Activated CD4-positive, alpha-beta T cell treated with anti-CD3 and anti-CD28 coated beads, Interleukin-2, amount 10 ng/mL, durations not matched to agents 24 days and 14 days (primary cell): ENCODE results near the gene INPP5K. TPM values are rescaled to one million over a fixed set of nuclear protein-coding genes. Genes with fewer than 3 reads are reported as not detected.
"Not testable (repeated sequence)": the region's sequence is repeated elsewhere in the genome, so short reads cannot be mapped to it uniquely, and the experiment has no call there.

ENCODE experiments used
- DNase-seq: peaks from one replicate; pipeline ENCODE4 v3.0.0; 2022
- H3K27ac Mint-ChIP-seq: one replicate; pipeline ENCODE4 v1.8.0; 2022; ENCODE audit warnings: mild to moderate bottlenecking, mixed read lengths
- H3K27me3 Mint-ChIP-seq: one replicate; pipeline ENCODE4 v1.8.0; 2022; ENCODE audit warnings: mixed read lengths
- H3K36me3 Mint-ChIP-seq: one replicate; pipeline ENCODE4 v1.8.0; 2022; ENCODE audit warnings: low read depth, mild to moderate bottlenecking, mixed read lengths
- H3K4me1 Mint-ChIP-seq: one replicate; pipeline ENCODE4 v1.8.0; 2021; ENCODE audit warnings: mixed read lengths
- H3K4me3 Mint-ChIP-seq: one replicate; pipeline ENCODE4 v1.8.0; 2022; ENCODE audit warnings: mild to moderate bottlenecking, moderate library complexity, mixed read lengths
- H3K9me3 Mint-ChIP-seq: one replicate; pipeline ENCODE4 v1.8.0; 2021; ENCODE audit warnings: mixed read lengths
- intact Hi-C: fragments of 100-400 bp; cut with micrococcal nuclease; formaldehyde crosslinking; loops from one replicate; pipeline ENCODE4 v1.15.1; 2023
- total RNA-seq: library from RNA; stranded (reverse); gene quantifications from 2 replicates; pipeline ENCODE4 v1.2.3, GENCODE V29; 2022

Gene INPP5K
- total RNA-seq, 1 donor from 2014 or later = 21.0 TPM

DNA sequence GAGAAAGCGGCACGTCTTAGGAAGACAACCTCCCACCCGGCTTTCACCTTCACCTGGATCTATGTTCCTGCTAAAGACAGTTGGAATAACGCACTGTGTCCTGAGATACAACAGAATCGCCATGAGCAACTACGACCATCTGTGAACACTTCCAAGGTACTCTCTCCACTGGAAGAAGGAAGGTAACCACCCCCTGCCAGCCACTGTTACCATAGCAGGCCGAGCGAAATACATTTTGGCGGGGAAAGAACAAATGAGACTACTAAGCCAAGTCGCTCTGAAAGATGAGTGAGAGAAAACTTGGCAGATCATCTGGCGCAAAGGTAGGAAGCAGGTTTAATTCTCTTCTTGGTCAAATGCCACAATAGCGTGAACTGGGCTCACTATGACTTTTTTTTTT lies 70.2 kb downstream of the INPP5K start:
- Mint-ChIP-seq H3K36me3 (peaks cover 18% of the 10 kb centered on the region), H3K4me3 (no peak overlapping the region), H3K27me3 (no peaks in the 10 kb centered on the region), H3K4me1 (peaks cover 20% of the 10 kb centered on the region), H3K27ac (no peak overlapping the region), H3K9me3 (no peaks in the 10 kb centered on the region)
- no peak for DNase-seq
- intact Hi-C loops = no loop called here

DNA sequence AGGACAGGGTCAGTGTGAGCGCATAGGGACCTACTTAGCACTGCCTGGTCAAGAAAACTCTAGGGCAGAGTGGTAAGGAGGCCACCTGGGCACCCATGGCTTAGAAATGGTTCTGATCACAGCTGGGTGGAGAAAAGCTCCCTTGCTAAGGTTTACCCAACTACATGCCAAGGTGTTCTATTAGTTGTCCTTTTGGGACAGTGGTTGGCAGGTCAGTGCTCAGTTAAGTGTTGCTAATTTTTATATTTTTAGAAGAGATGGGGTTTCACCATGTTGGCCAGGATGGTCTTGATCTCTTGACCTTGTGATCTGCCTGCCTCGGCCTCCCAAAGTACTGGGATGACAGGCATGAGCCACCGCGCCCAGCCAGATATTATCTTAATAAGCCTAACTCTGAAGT lies 70.7 kb downstream of the INPP5K start:
- H3K27ac Mint-ChIP-seq, intact Hi-C loops, H3K4me3 Mint-ChIP-seq, DNase-seq, H3K27me3 Mint-ChIP-seq, H3K9me3 Mint-ChIP-seq: not testable (repeated sequence)
- peaks cover 18% of the 10 kb centered on the region for H3K36me3 Mint-ChIP-seq
- peaks cover 20% of the 10 kb centered on the region for H3K4me1 Mint-ChIP-seq

Other genes with a start within 250 kb of the INPP5K start
- not detected in 2 replicates for gene BHLHA9, start 246.2 kb downstream of the INPP5K start, total RNA-seq
- 0.07 TPM in 2 replicates for gene TRARG1, start 236.9 kb downstream of the INPP5K start, total RNA-seq
- 493 and 504 TPM in 2 replicates for gene YWHAE, start 116.4 kb downstream of the INPP5K start, total RNA-seq
- gene CRK, start 60.4 kb downstream of the INPP5K start, total RNA-seq = 22.5 and 24.3 TPM in 2 replicates
- gene MYO1C, start 23.9 kb downstream of the INPP5K start, total RNA-seq = 37.4 and 43.4 TPM in 2 replicates
- 74.3 and 76.1 TPM in 2 replicates for gene PITPNA, start 46.2 kb upstream of the INPP5K start, total RNA-seq
- gene SLC43A2, start 112.2 kb upstream of the INPP5K start, total RNA-seq = 2.8 and 3.4 TPM in 2 replicates
- gene SCARF1, start 129.1 kb upstream of the INPP5K start, total RNA-seq = 8.4 and 9.5 TPM in 2 replicates
- 7.3 and 11.4 TPM in 2 replicates for gene RILP, start 133.3 kb upstream of the INPP5K start, total RNA-seq
- 432 and 442 TPM in 2 replicates for gene PRPF8, start 168.3 kb upstream of the INPP5K start, total RNA-seq
- 0.07 and 0.14 TPM in 2 replicates for gene TLCD2, start 193.8 kb upstream of the INPP5K start, total RNA-seq
- 17.6 and 18.3 TPM in 2 replicates for gene WDR81, start 208.1 kb upstream of the INPP5K start, total RNA-seq
- 0.12 and 0.16 TPM in 2 replicates for gene SERPINF2, start 226.3 kb upstream of the INPP5K start, total RNA-seq
- not detected in 2 replicates for gene SERPINF1, start 245.4 kb upstream of the INPP5K start, total RNA-seq